Measurements from ENCODE around the gene RRBP1.

Gene RRBP1

DNA sequence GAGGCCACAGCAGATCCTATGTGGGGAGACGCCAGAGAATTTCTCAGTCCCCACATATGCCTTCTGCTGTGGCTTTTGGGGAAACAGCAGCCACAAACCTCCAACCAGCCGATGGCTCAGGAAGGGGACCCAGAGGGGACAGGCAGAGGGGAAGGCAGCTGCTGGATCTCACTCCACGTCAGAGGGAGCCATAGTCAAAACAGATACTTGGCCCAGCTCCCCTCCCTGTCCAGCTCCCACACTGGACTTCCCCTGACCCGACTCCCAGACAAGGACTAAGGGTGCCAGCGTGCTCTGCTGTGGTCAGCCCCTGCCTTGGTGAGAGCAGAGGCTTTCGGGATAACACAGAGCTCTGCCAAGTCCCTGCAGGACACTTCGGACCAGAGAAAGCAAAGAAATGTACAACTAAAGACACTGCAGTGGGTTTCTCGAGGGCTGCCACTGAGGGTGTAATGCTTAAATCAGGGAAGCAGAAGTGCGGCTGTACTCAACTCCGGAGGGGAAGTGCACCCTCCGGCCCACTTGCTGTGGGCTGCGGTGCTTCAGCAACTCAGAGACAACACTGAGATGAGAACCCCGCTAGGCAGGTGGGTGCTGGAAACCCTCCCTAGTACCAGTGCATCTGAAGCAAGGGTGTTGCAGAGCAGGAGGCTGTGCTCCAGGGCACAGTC, 47.2 kb downstream of the RRBP1 start:
- DNase-seq (ENCODE audit: low spot score) = no peak

GRCh38 chr20:17633850-17634500, 48.1 kb downstream of the RRBP1 start:
- DNase-seq (ENCODE audit: low spot score) = no peak

GRCh38 chr20:17633221-17633849, 48.7 kb downstream of the RRBP1 start:
- DNase-seq (ENCODE audit: low spot score) = no peak

- DNase-seq (ENCODE audit: low spot score) = no peak
These were observed 50.3 kb downstream of the RRBP1 start for GRCh38 chr20:17631576-17632319.

DNA sequence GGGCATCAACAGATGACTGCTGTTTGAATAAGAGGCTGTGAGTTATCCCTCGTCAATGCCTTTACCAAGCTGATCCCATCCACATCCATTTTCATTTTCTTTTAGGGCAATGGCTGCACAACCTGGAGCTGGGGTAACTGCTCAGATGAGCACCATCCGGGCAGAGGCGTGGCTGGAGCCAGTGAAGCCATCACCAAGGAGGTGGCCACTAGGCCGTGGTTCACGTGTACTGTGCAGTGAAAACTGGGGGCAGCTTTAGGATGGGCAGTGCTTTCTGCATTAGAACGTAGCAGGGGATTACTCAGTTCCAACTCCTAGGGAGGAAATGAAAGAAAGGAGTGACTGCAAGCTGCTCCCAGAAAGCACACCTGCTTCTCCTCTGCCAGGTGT, 51.2 kb downstream of the RRBP1 start:
- DNase-seq (ENCODE audit: low spot score) = no peak

- no peak for DNase-seq (ENCODE audit: low spot score)
These were observed 51.8 kb downstream of the RRBP1 start for GRCh38 chr20:17630151-17630805.

GRCh38 chr20:17629678-17630089, 52.4 kb downstream of the RRBP1 start:
- no peak for DNase-seq (ENCODE audit: low spot score)

DNA sequence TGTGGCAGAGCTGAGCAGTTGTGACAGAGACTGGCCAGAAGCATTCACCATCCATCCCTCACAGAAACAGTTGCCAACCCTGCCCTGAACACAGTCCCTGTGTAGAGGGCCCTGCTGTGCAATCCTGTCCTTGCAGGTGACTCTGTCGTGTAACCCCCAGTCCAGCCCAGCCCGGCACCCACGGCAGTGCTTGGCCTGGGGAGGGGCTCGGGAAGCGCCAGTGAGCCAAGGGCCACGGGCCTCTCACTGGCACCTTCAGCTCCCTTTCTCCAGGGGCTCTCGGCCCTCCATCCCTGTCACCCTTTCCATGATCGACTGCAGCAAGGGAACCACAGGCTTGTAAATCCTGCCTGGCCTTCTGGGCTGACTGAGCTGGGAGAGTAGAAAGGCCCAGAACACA, 53.0 kb downstream of the RRBP1 start:
- no peak for DNase-seq (ENCODE audit: low spot score)

DNA sequence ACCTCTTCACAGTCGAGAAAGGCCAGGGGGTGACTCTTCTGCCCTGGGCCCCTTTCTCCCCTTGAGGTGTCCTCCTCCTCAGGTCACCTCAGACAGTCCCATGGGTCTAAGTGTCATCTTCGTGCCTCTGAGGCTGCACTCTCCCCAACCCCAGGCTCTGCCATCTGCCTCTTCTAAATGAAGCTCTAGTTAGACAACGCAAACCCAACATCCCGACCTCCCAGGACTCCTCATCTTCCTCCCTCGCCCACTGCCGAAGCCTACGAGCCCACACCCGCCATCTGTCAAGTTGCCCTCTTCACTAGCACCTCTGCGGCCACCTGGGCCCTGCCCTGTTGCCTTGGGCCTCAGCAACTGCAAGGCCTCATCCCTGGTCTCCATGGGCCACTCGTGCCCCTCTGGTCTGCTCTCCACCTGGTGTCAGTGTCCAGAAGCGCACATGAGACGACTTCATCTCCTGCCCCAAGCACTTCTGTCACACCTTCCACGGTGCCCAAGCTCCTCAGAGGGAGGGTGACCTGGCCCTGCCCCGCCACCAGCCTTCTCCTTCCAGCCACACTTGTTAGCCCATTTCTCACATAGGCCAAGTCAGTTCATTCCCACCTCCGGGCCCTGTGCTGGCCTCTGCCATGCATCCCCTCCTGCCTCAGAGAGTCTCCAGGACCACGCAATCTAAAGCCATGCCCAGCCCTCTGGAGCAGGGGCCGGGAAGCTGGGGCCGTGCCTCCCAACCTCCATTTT, 53.8 kb downstream of the RRBP1 start:
- DNase-seq (ENCODE audit: low spot score) = no peak

DNA sequence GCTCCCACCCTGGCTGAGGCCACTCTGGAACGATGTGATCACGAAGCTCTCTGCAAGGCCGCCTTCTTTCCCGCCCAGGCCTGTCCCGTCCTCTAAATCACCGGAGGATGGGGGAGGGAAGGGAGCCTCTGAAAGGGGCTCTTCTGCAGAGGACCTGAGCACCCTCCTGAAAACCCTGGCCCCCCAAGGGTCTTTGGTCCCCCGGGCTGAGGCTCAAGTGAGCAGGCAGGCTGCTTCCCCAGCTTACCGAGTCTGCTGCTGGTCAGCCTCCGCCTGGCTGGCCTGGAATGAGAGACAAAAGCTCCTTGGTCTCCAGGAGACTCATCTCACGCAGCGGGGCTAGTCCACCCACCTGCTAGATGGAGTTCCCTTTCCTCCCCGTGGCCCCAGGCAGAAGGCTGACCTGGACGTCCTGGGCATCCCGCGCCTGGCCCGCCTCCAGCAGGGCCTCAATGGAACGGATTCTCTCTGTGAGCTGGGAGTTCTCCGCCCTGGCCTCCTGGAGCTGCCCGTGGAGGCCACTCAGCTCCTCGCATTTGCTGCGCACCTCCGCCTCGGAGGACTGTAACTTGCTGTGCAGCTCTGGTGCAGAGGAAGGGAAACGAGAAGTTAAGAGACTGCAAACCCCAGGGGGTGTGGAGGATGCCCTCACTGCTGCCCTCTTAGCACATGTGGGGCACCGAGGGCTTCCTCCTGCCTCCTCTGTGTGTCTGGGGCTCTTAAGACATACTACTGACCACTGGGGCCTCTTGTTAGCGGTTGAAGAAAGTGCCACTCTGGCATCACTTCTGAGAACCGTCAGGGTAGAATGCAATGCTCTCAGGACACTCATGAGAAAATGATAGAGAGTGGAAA, 54.7 kb downstream of the RRBP1 start:
- no peak for DNase-seq (ENCODE audit: low spot score)

DNA sequence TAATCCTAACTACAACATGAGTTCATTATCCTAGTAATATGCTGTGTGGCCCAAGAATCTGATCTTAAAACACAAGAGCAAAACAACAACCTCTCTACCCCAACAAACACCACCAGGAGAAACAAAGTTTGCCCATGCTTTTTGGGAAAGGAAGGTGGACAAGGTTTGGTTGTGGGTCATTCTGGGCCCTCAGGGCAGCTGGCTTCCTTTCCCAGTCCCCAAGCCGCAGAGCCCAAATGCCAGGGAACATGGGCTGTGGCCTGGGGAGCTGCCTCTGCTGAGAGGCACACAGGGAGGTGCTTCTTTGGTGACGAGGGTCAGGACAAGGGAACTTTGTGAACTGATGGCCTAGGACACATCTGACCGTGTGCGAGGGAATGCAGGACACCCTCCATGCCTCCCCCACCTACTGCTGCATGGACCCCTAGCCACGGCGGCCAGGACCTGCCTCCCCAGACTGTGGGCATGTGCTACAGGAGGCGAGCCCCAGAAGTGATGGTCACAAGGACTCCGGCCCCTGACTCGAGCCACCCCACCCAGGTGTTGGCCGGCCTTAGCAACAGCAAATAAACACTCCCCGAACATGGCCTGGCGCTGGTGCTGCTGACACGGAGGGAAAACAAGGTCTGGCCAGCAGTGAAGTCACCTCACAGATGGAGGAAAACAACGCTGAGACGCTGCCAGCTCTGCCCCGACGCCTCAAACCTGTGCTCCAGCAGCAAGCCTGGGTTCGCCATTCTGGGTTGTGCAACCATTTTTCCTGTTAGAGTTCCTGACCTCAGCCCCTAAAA, 55.6 kb downstream of the RRBP1 start:
- no peak for DNase-seq (ENCODE audit: low spot score)

GRCh38 chr20:17625246-17626051, 56.6 kb downstream of the RRBP1 start:
- no peak for DNase-seq (ENCODE audit: low spot score)

DNA sequence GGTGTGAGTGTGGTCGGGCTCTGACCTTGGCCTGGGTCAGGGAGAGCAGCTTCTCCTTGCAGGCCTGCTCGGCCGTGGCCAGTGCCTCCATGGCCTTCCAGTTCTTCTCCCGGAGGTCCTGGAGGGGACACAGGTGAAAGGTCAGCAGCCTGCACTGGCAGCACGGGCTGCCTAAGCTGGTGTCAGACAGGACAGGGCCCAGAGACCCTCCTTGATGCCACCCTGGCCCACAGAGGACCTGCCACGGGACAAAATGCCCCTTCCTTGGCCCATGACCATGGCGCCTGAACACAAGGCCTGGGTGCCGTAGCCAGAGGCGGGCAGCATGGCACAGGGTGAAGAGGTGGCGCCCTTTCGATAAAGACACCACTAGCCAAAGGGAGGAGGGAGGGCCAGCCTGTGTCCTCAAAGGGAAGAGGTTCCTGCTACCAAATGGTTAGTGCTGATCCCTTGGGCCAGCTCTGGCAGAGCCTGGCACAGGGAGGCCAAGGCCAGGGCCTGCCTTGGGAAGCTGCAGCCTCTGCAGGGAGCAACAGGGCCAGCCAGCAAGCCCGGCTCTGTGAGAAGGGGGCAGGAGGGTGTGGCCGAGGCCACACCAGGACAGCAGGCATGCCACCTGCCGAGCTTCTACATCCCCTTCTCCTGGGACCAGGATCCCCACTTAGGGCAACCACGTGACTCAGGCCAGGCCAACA, 57.3 kb downstream of the RRBP1 start:
- no peak for DNase-seq (ENCODE audit: low spot score)

GRCh38 chr20:17624070-17624469, 58.0 kb downstream of the RRBP1 start:
- no peak for DNase-seq (ENCODE audit: low spot score)

- no peak for DNase-seq (ENCODE audit: low spot score)
These were observed 59.1 kb downstream of the RRBP1 start for GRCh38 chr20:17622851-17623508.

- DNase-seq (ENCODE audit: low spot score) = no peak
These were observed 59.8 kb downstream of the RRBP1 start for GRCh38 chr20:17622086-17622850.

Data from SK-N-DZ (cell line).